Fibroblast of the aortic adventitia (primary cell): ENCODE measurements around the gene FAM237B. TPM values are rescaled to one million over a fixed set of nuclear protein-coding genes. Genes with fewer than 3 reads are reported as not detected.

Experiments used
- DNase-seq: peaks from one replicate; pipeline ENCODE4 v3.0.0-alpha.2; 2010; ENCODE audit warnings: low read depth
- H3K4me3 ChIP-seq: 2 replicates; pipeline ENCODE4 v1.5.1; 2011; ENCODE audit warnings: low read depth, mild to moderate bottlenecking, control low read depth, low read length, moderate library complexity
- total RNA-seq: library from RNA; depleted of rRNA; stranded (reverse); fragments of >200 nt; gene quantifications from 2 replicates; pipeline ENCODE4 v1.2.3, GENCODE V29; 2012; ENCODE audit warnings: low replicate concordance
- TF ChIP-seq, protein P1 (sequence below): IDR thresholded peaks from 2 replicates; pipeline ENCODE4 v1.5.1; 2011; ENCODE audit warnings: mild to moderate bottlenecking, low read length, control low read depth, inconsistent platforms; ENCODE audit not compliant: insufficient read depth

The FAM237B gene
- total RNA-seq, 1 donor = not detected

DNA sequence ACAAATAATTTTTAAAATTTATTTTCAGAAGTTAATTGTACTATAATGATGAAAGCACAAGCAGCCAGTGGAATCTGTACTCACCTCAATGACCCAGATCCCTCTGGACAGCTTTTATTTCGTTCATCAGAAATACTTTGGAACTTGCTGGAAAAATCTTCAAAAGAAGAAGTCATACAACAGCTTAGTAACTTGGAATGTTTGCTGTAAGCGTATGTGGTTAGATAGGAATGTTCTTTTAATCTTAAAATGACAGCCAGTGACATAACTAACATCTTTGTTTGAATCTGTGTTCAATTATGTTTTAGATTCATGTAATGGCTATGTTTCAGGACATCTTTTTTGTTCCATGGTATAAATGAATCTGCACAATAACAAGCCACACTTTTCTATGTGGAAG, 49.4 kb downstream of the FAM237B start:
- H3K4me3 ChIP-seq = no peak overlapping the region
- DNase-seq = peak; percentile 91
- TF ChIP-seq, protein P1, sequence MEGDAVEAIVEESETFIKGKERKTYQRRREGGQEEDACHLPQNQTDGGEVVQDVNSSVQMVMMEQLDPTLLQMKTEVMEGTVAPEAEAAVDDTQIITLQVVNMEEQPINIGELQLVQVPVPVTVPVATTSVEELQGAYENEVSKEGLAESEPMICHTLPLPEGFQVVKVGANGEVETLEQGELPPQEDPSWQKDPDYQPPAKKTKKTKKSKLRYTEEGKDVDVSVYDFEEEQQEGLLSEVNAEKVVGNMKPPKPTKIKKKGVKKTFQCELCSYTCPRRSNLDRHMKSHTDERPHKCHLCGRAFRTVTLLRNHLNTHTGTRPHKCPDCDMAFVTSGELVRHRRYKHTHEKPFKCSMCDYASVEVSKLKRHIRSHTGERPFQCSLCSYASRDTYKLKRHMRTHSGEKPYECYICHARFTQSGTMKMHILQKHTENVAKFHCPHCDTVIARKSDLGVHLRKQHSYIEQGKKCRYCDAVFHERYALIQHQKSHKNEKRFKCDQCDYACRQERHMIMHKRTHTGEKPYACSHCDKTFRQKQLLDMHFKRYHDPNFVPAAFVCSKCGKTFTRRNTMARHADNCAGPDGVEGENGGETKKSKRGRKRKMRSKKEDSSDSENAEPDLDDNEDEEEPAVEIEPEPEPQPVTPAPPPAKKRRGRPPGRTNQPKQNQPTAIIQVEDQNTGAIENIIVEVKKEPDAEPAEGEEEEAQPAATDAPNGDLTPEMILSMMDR = no peak

DNA sequence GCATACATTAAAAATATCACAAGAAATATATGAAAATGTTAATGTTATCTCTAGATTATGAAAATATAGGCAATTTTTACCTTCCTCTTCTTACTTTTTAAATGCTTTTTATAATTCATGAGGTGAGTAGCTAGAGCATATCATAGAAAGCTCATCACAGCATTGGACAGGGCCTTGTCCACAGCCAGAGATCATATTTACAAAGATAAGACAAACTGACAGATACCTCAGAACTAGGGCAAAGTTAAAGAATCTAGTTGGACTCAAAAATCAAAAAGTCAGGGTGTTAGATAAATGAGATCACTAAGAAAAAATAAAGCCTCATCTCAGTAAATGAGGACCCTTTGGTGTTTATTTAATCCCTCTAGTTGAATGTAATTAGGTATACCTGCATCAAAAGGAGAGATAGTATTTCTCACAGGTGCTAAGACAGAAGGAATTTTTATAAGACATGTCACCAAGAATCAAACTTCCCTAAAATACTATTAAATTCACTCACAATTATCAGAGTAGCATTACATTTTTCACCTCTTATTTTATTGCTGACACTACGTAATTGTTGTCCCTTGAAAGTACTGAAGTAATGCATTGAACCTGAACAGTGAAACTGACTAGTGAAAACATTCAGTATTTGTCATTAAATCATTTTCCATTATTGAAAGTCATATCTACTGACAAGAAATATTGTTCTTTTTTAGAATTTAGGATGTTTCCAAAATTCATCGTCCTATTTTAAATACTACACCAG, 50.5 kb downstream of the FAM237B start:
- no peak overlapping the region for H3K4me3 ChIP-seq
- no peak for DNase-seq
- TF ChIP-seq, protein P1 = no peak

DNA sequence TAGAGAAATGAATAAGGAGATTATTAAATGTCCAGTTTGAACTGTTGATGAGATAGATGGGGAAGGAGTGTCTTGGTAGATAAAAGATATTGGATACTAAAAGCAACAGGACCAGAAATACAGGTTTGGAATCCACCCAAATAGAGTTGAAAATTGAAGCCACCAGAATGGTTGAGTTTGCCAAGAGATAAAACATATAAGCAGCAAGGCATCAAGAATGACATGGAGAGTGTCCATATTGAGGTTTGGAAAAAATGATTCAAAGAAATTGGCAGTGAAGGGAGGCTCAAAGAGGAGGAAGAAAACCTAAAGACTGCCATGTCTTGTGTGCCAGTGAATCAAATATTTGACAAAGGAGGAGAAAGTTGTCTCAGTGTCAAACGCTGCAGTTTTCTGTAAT, 51.9 kb downstream of the FAM237B start:
- H3K4me3 ChIP-seq = no peak overlapping the region
- TF ChIP-seq, protein P1 = no peak
- peak; percentile 52 for DNase-seq

DNA sequence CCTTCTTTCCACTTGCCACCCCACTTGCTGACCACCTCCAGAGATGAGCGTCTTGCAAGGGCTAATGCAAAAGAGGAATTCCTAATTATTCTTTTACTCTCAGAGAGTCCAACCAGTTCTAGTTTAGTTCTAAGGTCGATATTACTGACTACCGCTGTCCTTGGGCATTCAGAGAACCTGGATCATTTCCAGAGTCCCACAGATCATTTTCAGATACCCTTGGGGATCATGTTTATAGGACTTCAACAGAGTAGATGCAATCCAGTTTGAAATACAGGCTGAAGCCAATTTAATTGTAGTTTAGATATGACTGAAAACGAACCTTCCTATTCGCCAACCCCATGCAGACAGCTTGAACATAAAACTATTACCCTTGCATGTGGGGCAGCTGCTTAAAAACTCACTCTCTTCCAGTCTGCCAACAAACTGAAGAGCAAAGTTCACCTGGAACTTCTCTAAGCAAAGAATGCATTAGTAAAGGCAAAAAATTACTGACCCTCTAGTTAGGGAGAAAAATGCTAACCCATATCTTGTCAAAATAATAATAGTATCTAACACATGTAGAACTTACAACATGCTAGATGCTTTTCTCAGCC, 53.7 kb downstream of the FAM237B start:
- H3K4me3 ChIP-seq = no peak overlapping the region
- DNase-seq = peak; percentile 22
- TF ChIP-seq, protein P1 = no peak

DNA sequence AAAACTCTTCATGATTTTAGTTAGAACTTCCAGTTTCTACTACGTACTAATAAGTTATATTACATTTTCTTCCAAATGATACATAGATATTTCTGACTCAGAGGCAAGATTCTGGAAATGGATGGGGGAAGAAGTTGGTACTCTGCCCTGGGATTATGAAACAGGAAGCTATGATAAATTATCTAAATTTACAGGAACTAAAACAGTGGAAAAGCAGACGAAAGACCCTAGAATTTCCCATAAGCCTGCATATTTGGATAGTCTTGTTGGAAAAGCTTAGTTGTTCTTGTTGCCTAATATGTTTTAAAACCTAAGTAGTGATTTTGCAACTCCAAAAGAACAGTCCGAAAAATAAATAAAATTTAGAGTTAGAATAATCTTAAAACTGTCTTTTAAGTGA, 54.3 kb downstream of the FAM237B start:
- peak; percentile 97 for DNase-seq

More for the DNA sequence above, 54.3 kb downstream of the FAM237B start:
- TF ChIP-seq, protein P1 = no peak
- H3K4me3 ChIP-seq = no peak overlapping the region

Other genes with a start within 250 kb of the FAM237B start
- 23.5 and 83.4 TPM in 2 replicates for gene STEAP1, start 166.8 kb downstream of the FAM237B start, total RNA-seq
- gene STEAP2, start 109.6 kb downstream of the FAM237B start, total RNA-seq = 16.0 and 28.4 TPM in 2 replicates
- gene CFAP69, start 76.1 kb downstream of the FAM237B start, total RNA-seq = 3.2 and 6.4 TPM in 2 replicates
- gene GTPBP10, start 25.4 kb upstream of the FAM237B start, total RNA-seq = 23.2 and 26.6 TPM in 2 replicates
- 10.5 and 47.1 TPM in 2 replicates for gene CLDN12, start 82.2 kb upstream of the FAM237B start, total RNA-seq
- gene PTTG1IP2, start 148.3 kb upstream of the FAM237B start, total RNA-seq = not detected in 2 replicates